Cardiac septum (tissue), 1 donor: ENCODE results near the gene APOBEC2. TPM values are rescaled to one million over a fixed set of nuclear protein-coding genes. Genes with fewer than 3 reads are reported as not detected.

Source experiments
- DNase-seq: peaks from one replicate; pipeline ENCODE4 v3.0.0-alpha.2; 2020; ENCODE audit warnings: low spot score
- intact Hi-C: fragments of 100-400 bp; cut with DNase I; formaldehyde crosslinking; loops from one replicate; pipeline ENCODE4 v1.14.0; 2022
- total RNA-seq: library from RNA; stranded (reverse); fragmentation: NEBNext Ultra II Directional; extraction: Animal tissue kit (Norgen Biotek cat#: 25700); gene quantifications from one replicate; pipeline ENCODE4 v1.2.1, GENCODE V29; 2021
- donor health status: DM: no; HTN: no; CAD: no.

Gene APOBEC2
- total RNA-seq, 1 donor from 2014 or later = 174 TPM

GRCh38 chr6:41075651-41076626 lies 22.9 kb downstream of the APOBEC2 start:
- intact Hi-C loops = no loop called here
- no peak for DNase-seq

- intact Hi-C loops = no loop called here
Observed at GRCh38 chr6:41077536-41077935, 24.5 kb downstream of the APOBEC2 start.

GRCh38 chr6:41078101-41078500 lies 25.1 kb downstream of the APOBEC2 start:
- intact Hi-C loops = no loop called here
- DNase-seq = no peak

More at GRCh38 chr6:41077536-41077935, 24.5 kb downstream of the APOBEC2 start:
- DNase-seq = no peak

GRCh38 chr6:41079080-41079479 lies 26.1 kb downstream of the APOBEC2 start:
- intact Hi-C loops = no loop called here
- DNase-seq = no peak

GRCh38 chr6:41080621-41081020 lies 27.6 kb downstream of the APOBEC2 start:
- DNase-seq = no peak
- intact Hi-C loops = no loop called here

- intact Hi-C loops = no loop called here
- DNase-seq = no peak
Observed at GRCh38 chr6:41083072-41083471, 30.1 kb downstream of the APOBEC2 start.

GRCh38 chr6:41085182-41085581 lies 32.2 kb downstream of the APOBEC2 start:
- intact Hi-C loops = no loop called here
- DNase-seq = no peak

GRCh38 chr6:41088451-41088850 lies 35.4 kb downstream of the APOBEC2 start:
- DNase-seq = no peak

GRCh38 chr6:41090841-41091761 lies 38.1 kb downstream of the APOBEC2 start:
- intact Hi-C loops = no loop called here
- no peak for DNase-seq

More at GRCh38 chr6:41088451-41088850, 35.4 kb downstream of the APOBEC2 start:
- intact Hi-C loops = no loop called here

- intact Hi-C loops = no loop called here
- no peak for DNase-seq
Observed at GRCh38 chr6:41092421-41093140, 39.6 kb downstream of the APOBEC2 start.

GRCh38 chr6:41093729-41094128 lies 40.7 kb downstream of the APOBEC2 start:
- intact Hi-C loops = no loop called here
- no peak for DNase-seq

- intact Hi-C loops = no loop called here
- no peak for DNase-seq
Observed at GRCh38 chr6:41097467-41098090, 44.6 kb downstream of the APOBEC2 start.

- intact Hi-C loops = no loop called here
Observed at GRCh38 chr6:41098366-41098765, 45.4 kb downstream of the APOBEC2 start.

GRCh38 chr6:41100871-41101287 lies 47.9 kb downstream of the APOBEC2 start:
- DNase-seq = peak; percentile 82
- intact Hi-C loops = no loop called here

More at GRCh38 chr6:41098366-41098765, 45.4 kb downstream of the APOBEC2 start:
- DNase-seq = no peak

- no peak for DNase-seq
- intact Hi-C loops = no loop called here
Observed at GRCh38 chr6:41103847-41104246, 50.8 kb downstream of the APOBEC2 start.

- intact Hi-C loops = no loop called here
- DNase-seq = no peak
Observed at GRCh38 chr6:41111017-41111416, 58.0 kb downstream of the APOBEC2 start.
